DMS114 treated with DMSO at 0.1 percent for 48 hours (cell line): ENCODE measurements around the gene MT1A.
"Not testable (repeated sequence)": the region's sequence is repeated elsewhere in the genome, so short reads cannot be mapped to it uniquely, and the experiment has no call there.

ENCODE experiments used
- DNase-seq: peaks from one replicate; lab custom pipeline; 2025; ENCODE audit not compliant: unreplicated experiment; lab: John Stamatoyannopoulos, UW

Gene MT1A

DNA sequence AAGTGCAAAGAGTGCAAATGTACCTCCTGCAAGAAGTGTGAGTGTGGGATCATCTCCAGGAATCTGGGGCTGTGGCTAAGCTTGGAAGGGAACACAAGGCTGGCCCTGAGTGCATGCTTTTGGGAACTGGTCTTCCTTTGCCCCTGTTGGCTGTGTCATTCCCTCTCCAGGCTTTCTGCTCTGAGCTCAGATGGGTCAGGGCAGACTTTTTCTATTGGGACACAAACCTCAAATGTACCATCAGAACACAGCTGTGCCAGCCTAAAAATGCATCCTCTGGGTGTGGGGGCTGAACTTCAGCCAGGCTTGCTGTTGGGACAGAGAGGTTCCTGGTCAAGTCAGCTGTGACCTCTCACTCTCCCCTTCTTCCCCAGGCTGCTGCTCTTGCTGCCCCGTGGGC is 14.1 kb downstream of the MT1A start:
- DNase-seq = no peak

DNA sequence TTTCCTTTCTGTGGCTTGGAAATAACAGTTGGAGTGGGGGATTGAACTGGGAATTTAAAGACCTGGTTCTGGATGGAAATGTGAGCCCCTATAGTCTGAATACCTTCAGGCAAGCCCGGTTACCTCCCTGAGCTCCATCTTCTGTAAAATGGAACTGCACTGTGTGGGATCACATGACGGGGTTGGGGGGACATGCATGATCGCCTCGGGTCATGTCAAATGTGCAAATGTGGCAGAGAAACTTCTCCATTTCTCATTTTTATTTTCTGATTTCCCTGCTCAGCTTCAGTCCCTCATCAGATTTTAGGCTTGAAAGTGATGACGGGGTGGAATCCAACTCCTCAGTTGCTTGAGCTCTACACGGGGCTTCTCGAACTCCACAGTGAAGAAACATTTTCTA is 14.8 kb downstream of the MT1A start:
- DNase-seq = no peak

DNA sequence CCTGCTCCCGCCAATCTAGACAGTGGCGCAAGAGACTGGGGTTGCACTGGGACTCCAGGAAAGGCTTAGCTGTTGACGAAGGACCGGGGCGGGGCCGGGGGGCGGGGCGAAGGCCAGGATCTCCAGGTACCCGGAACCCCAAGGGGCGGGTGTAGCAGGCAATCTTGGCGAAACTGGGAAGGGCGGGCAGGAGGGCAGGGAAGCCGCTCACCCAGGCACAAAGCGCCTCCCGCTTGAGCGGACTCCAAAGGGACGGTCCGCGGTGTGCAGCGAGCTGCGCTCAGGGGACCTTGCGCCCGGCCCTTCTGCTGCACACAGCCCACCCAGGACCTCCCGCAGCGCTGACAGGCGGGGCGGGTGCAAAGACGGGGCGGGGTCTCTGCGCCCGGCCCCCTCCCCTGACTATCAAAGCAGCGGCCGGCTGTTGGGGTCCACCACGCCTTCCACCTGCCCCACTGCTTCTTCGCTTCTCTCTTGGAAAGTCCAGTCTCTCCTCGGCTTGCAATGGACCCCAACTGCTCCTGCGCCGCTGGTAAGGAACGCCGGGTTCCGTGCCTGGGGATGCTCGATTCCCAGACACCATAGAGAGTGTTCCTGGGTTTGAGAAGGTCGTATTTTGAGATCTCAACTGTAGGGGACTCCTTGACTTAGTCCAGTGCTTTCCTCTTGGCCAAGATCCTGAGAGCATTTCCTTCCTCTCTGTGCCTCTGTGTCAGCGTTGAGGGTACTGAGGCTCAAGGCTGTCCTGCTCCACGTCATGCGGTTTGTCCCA is 19.3 kb downstream of the MT1A start, which contains the start of gene MT1F:
MT1F (plus strand) TSS at position 405 of the 772 bp plus-strand sequence; CDS start at position 505, 100 bp downstream.
- peak; percentile 53 for DNase-seq

GRCh38 chr16:56658327-56658875 is 19.9 kb downstream of the MT1A start:
- DNase-seq = no peak

- no peak for DNase-seq
Measured at GRCh38 chr16:56662357-56663354, 24.2 kb downstream of the MT1A start.

GRCh38 chr16:56664506-56664905 is 26.0 kb downstream of the MT1A start:
- DNase-seq = no peak

- not testable (repeated sequence) for DNase-seq
Measured at GRCh38 chr16:56665286-56666261, 27.1 kb downstream of the MT1A start.

- DNase-seq = no peak
Measured at GRCh38 chr16:56667581-56668571, 29.4 kb downstream of the MT1A start, which contains the start of gene MT1G. TSS of gene MT1G (minus strand) at chr16:56668065. CDS start at chr16:56667993, 72 bp downstream.

DNA sequence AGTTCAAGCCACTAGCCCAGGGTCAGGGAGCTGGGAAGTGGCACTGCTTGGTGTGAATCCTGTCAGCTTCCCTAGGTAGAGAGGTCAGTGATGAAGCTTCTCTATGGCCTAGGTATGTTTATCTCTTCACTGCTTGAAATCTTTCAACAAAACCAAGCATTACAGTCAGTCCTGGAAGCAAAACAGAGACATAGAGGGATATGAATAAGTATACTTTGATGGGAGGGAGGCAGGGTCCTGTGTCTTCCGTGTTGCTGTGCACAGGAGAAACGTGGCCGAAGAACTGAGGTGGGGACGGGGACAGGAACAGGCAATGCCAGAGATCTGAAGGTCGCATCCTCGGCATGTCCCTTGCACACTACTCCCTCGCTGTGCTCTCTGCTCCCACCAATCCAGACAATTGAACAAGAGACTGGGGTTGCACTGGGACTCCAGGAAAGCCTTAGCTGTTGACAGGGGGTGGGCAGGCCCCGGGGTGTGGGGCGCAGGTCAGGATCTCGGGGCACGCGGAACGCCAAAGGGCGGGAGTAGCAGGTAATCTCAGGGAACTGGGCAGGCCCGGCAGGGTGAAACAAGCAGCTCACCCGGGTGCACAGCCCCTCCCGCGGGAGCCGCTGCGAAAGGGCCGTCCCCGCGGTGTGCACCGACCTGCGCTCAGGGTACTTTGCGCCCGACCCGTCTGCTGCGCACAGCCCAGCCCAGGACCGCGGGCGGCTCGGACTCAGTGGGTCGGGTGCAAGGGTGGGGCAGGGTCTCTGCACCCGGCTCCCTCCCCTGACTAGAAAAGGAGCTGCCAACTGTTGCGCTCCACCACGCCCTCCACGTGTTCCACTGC is 30.8 kb downstream of the MT1A start, which contains the start of gene MT1H:
MT1H (plus strand) TSS at position 810 of the 835 bp plus-strand sequence. CDS start 71 bp downstream, outside the sequence.
- no peak for DNase-seq

GRCh38 chr16:56669840-56670619 is 31.6 kb downstream of the MT1A start:
- DNase-seq = no peak

GRCh38 chr16:56670620-56670934 is 32.1 kb downstream of the MT1A start:
- DNase-seq = no peak

GRCh38 chr16:56671691-56672090 is 33.2 kb downstream of the MT1A start:
- not testable (repeated sequence) for DNase-seq

GRCh38 chr16:56672171-56672570 is 33.7 kb downstream of the MT1A start:
- DNase-seq = not testable (repeated sequence)

DNA sequence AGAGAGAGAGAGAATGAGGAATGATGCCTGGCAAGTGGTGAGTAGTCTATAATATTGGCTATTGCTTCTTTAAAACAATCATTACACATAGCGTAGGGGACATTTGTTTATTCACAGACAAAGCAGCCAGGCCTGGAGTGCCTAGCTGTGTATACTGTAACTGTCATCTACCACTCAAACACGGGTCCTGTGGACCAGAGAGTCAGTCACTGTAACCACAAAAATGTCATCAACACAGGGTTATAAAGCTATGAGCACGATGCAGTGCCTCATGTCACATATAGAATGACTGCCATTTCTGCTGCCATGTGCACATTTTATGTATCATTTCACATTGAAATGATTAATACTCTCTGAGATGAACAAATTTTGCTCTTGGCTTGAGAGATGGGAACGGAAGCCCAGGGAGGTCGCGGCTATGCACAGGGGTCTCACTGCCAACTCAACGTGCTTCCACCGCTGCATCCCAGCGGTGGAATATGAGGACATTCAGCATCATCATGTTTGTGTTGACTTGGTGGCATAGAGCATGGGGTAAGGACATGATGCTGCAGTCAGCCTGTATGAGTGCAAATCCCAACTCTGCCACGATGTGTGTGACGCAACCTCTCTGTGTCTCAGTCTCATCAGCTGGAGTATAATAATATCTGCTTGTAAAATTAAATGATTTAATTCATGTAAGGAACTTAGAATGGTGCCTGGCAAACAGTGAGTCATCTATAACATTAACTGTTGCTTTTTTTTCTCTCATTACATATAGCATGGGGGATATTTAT is 34.5 kb downstream of the MT1A start:
- no peak for DNase-seq

- DNase-seq = peak; percentile 16
Measured at GRCh38 chr16:56673921-56674320, 35.5 kb downstream of the MT1A start.

- not testable (repeated sequence) for DNase-seq
Measured at GRCh38 chr16:56674570-56674969, 36.1 kb downstream of the MT1A start.
